Ectodermal cell (in vitro differentiated cells): ENCODE data around the gene POLR2L.

Experiments
- H3K27ac ChIP-seq: 2 replicates; pipeline ENCODE4 v1.7.0; 2013; ENCODE audit warnings: mild to moderate bottlenecking, low read depth, low read length; ENCODE audit not compliant: insufficient read depth, poor library complexity, severe bottlenecking
- H3K27me3 ChIP-seq: 2 replicates; pipeline ENCODE4 v1.7.0; 2013; ENCODE audit warnings: mild to moderate bottlenecking, low read length; ENCODE audit not compliant: insufficient read depth, control insufficient read depth, poor library complexity, severe bottlenecking
- H3K36me3 ChIP-seq: one replicate; pipeline ENCODE4 v1.7.0; 2013; ENCODE audit warnings: low read length; ENCODE audit not compliant: control insufficient read depth, insufficient read depth
- H3K4me1 ChIP-seq: one replicate; pipeline ENCODE4 v1.7.0; 2013; ENCODE audit warnings: low read length; ENCODE audit not compliant: control insufficient read depth, insufficient read depth
- H3K4me3 ChIP-seq: 2 replicates; pipeline ENCODE4 v1.7.0; 2013; ENCODE audit warnings: low read depth, low read length, control low read depth; ENCODE audit not compliant: insufficient read depth
- H3K9me3 ChIP-seq: 2 replicates; pipeline ENCODE4 v1.7.0; 2013; ENCODE audit warnings: mild to moderate bottlenecking, low read length, moderate library complexity; ENCODE audit not compliant: control insufficient read depth
- WGBS, 2 experiments: methylation state at CpG; one replicate each; pipeline ENCODE4 v1.1.7; 2013; ENCODE audit warnings: missing lambda C conversion rate in 2 of 2; 5-methylcytosine and 5-hydroxymethylcytosine counted together

POLR2L gene

GRCh38 chr11:854601-855329 is 12.4 kb upstream of the POLR2L start:
- H3K27ac ChIP-seq: peak overlapping the region; percentile 50
- peaks cover 50% of the 10 kb centered on the region for H3K4me1 ChIP-seq

GRCh38 chr11:853682-854448 is 11.5 kb upstream of the POLR2L start:
- Histone ChIP-seq H3K36me3 (no peaks in the 10 kb centered on the region), H3K4me3 (no peak overlapping the region), H3K27me3 (peaks cover 23% of the 10 kb centered on the region), H3K9me3 (no peaks in the 10 kb centered on the region), H3K27ac (no peak overlapping the region), H3K4me1 (peaks cover 52% of the 10 kb centered on the region)
- whole genome bisulfite sequencing, 2 experiments: 92 to 93% methylated on average over 27 of the region's 27 CpGs

More at GRCh38 chr11:854601-855329, 12.4 kb upstream of the POLR2L start:
- Histone ChIP-seq H3K9me3 (no peaks in the 10 kb centered on the region), H3K27me3 (peaks cover 16% of the 10 kb centered on the region), H3K36me3 (no peaks in the 10 kb centered on the region), H3K4me3 (no peak overlapping the region)
- WGBS, 2 experiments: 54 to 59% methylated on average over 20 of the region's 20 CpGs

- no peak overlapping the region for H3K4me3 ChIP-seq
- 82 to 86% methylated on average over 15 of the region's 15 CpGs for WGBS, 2 experiments
- H3K9me3 ChIP-seq: no peaks in the 10 kb centered on the region
- no peaks in the 10 kb centered on the region for H3K36me3 ChIP-seq
- peaks cover 29% of the 10 kb centered on the region for H3K27me3 ChIP-seq
- H3K27ac ChIP-seq: no peak overlapping the region
- peaks cover 57% of the 10 kb centered on the region for H3K4me1 ChIP-seq
Measured at GRCh38 chr11:852762-853161, 10.4 kb upstream of the POLR2L start.

- 17 to 18% methylated on average over 28 of the region's 28 CpGs for WGBS, 2 experiments
- no peaks in the 10 kb centered on the region for H3K36me3 ChIP-seq
- H3K9me3 ChIP-seq: no peaks in the 10 kb centered on the region
- peaks cover 49% of the 10 kb centered on the region for H3K4me1 ChIP-seq
- H3K27ac ChIP-seq: no peak overlapping the region
- peak overlapping the region; percentile 53 for H3K4me3 ChIP-seq
- H3K27me3 ChIP-seq: peaks cover 29% of the 10 kb centered on the region
Measured at GRCh38 chr11:850775-851763, 8.7 kb upstream of the POLR2L start.

- Histone ChIP-seq H3K9me3 (no peaks in the 10 kb centered on the region), H3K27ac (no peak overlapping the region), H3K4me3 (peak overlapping the region; percentile 53), H3K36me3 (no peaks in the 10 kb centered on the region), H3K4me1 (peaks cover 57% of the 10 kb centered on the region), H3K27me3 (peaks cover 29% of the 10 kb centered on the region)
- 1% methylated on average over 97 of the region's 97 CpGs for WGBS, 2 experiments
Measured at GRCh38 chr11:849951-850774, 7.8 kb upstream of the POLR2L start.

- H3K36me3 ChIP-seq: no peaks in the 10 kb centered on the region
- peak overlapping the region; percentile 53 for H3K4me3 ChIP-seq
- H3K9me3 ChIP-seq: no peaks in the 10 kb centered on the region
- H3K4me1 ChIP-seq: peaks cover 55% of the 10 kb centered on the region
- H3K27me3 ChIP-seq: peaks cover 29% of the 10 kb centered on the region
- H3K27ac ChIP-seq: no peak overlapping the region
- WGBS, 2 experiments: 1 to 2% methylated on average over 71 of the region's 71 CpGs
Measured at GRCh38 chr11:849104-849824, 6.9 kb upstream of the POLR2L start.

- no peaks in the 10 kb centered on the region for H3K9me3 ChIP-seq
- H3K4me3 ChIP-seq: no peak overlapping the region
- H3K4me1 ChIP-seq: peaks cover 53% of the 10 kb centered on the region
- WGBS, 2 experiments: 24 to 27% methylated on average over 14 of the region's 14 CpGs
- peaks cover 34% of the 10 kb centered on the region for H3K27me3 ChIP-seq
- no peaks in the 10 kb centered on the region for H3K36me3 ChIP-seq
- no peak overlapping the region for H3K27ac ChIP-seq
Measured at GRCh38 chr11:848380-848931, 6.1 kb upstream of the POLR2L start.

- Histone ChIP-seq H3K36me3 (no peaks in the 10 kb centered on the region), H3K4me1 (peaks cover 50% of the 10 kb centered on the region), H3K4me3 (no peak overlapping the region), H3K27ac (no peak overlapping the region), H3K9me3 (no peaks in the 10 kb centered on the region), H3K27me3 (peaks cover 36% of the 10 kb centered on the region)
- WGBS, 2 experiments: 89 to 92% methylated on average over 18 of the region's 18 CpGs
Measured at GRCh38 chr11:847876-848275, 5.5 kb upstream of the POLR2L start.
